ENCODE measurements around the gene LMLN. TPM values are rescaled to one million over a fixed set of nuclear protein-coding genes. Genes with fewer than 3 reads are reported as not detected.

LMLN gene
- total and polyA plus RNA-seq, 2 of the 13 experiments (the other 11 are each of a cell fraction or from before 2014, with no cell fraction given): 1.2 to 1.8 TPM

GRCh38 chr3:197949778-197950676 lies 10.0 kb upstream of the LMLN start, which contains the start of gene RPL35A (continued):
- TF ChIP-seq YEATS2 (CRISPR knock-in tag; IDR thresholded peaks at IDR 0.05; ENCODE audit: borderline replicate concordance): peak; percentile 100
- peak; percentile 83; the same call in 1 of the 2 replicates for TF ChIP-seq ZNF607 (CRISPR knock-in tag; IDR thresholded peaks at IDR 0.05; ENCODE audit: borderline replicate concordance)
- TF ChIP-seq NR2C2 (CRISPR knock-in tag; IDR thresholded peaks at IDR 0.05; ENCODE audit: borderline replicate concordance): peak; percentile 48; the same call in 1 of the 2 replicates
- TF ChIP-seq, protein P1, sequence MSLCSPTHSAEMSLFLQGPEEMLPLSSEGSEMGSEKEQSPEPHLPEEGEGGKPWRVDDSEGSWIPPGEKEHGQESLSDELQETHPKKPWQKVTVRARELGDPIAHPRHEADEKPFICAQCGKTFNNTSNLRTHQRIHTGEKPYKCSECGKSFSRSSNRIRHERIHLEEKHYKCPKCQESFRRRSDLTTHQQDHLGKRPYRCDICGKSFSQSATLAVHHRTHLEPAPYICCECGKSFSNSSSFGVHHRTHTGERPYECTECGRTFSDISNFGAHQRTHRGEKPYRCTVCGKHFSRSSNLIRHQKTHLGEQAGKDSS (CRISPR knock-in tag; IDR thresholded peaks at IDR 0.05; ENCODE audit: borderline replicate concordance, low read depth): peak; percentile 46; the same call in 1 of the 2 replicates
- TF ChIP-seq, protein P2, sequence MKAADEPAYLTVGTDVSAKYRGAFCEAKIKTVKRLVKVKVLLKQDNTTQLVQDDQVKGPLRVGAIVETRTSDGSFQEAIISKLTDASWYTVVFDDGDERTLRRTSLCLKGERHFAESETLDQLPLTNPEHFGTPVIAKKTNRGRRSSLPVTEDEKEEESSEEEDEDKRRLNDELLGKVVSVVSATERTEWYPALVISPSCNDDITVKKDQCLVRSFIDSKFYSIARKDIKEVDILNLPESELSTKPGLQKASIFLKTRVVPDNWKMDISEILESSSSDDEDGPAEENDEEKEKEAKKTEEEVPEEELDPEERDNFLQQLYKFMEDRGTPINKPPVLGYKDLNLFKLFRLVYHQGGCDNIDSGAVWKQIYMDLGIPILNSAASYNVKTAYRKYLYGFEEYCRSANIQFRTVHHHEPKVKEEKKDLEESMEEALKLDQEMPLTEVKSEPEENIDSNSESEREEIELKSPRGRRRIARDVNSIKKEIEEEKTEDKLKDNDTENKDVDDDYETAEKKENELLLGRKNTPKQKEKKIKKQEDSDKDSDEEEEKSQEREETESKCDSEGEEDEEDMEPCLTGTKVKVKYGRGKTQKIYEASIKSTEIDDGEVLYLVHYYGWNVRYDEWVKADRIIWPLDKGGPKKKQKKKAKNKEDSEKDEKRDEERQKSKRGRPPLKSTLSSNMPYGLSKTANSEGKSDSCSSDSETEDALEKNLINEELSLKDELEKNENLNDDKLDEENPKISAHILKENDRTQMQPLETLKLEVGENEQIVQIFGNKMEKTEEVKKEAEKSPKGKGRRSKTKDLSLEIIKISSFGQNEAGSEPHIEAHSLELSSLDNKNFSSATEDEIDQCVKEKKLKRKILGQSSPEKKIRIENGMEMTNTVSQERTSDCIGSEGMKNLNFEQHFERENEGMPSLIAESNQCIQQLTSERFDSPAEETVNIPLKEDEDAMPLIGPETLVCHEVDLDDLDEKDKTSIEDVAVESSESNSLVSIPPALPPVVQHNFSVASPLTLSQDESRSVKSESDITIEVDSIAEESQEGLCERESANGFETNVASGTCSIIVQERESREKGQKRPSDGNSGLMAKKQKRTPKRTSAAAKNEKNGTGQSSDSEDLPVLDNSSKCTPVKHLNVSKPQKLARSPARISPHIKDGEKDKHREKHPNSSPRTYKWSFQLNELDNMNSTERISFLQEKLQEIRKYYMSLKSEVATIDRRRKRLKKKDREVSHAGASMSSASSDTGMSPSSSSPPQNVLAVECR (CRISPR knock-in tag; IDR thresholded peaks at IDR 0.05; ENCODE audit: borderline replicate concordance): peak; percentile 90
- no peak for TF ChIP-seq SP1 (IDR thresholded peaks at IDR 0.05)
- TF ChIP-seq SP1 (CRISPR knock-in tag; IDR thresholded peaks at IDR 0.05): peak; percentile 50; the same call in 1 of the 2 replicates
- TF ChIP-seq ZGPAT (CRISPR knock-in tag; IDR thresholded peaks at IDR 0.05): peak; percentile 80
- peak; percentile 98 for TF ChIP-seq RFX3 (CRISPR knock-in tag; IDR thresholded peaks at IDR 0.05)
- peak; percentile 76; the same call in 1 of the 2 replicates for TF ChIP-seq ZNF670 (CRISPR knock-in tag; IDR thresholded peaks at IDR 0.05; ENCODE audit: borderline replicate concordance)
- no peak for TF ChIP-seq ZNF781 (CRISPR knock-in tag; IDR thresholded peaks at IDR 0.05; ENCODE audit: borderline replicate concordance, not compliant biosample characterization)
- TF ChIP-seq ZNF234 (CRISPR knock-in tag; conservative IDR thresholded peaks at IDR 0.05): 0 out of 2 replicates have a peak, but pooled peaks have one; percentile 63
- no peak; the same call in 1 of the 2 replicates for TF ChIP-seq ZBTB3 (CRISPR knock-in tag; IDR thresholded peaks at IDR 0.05; ENCODE audit: borderline replicate concordance, low read depth)
- peak; percentile 50 for TF ChIP-seq ELF3 (CRISPR knock-in tag; IDR thresholded peaks at IDR 0.05)
- TF ChIP-seq KLF16 (CRISPR knock-in tag; IDR thresholded peaks at IDR 0.05): peak in 1 of 2 experiments; percentile 67; a peak in 2 of 4 replicates

Data from HepG2 (cell line).